PC-9 (cell line): ENCODE results near the gene BRCA1.

Source experiments
- EZH2 ChIP-seq: fragments of 200-600 bp; sonication (generic); IDR thresholded peaks from 2 replicates; pipeline ENCODE4 v1.8.0; 2017; ENCODE audit warnings: antibody characterized with exemption, low read depth
- TF ChIP-seq, protein P1 (sequence below): fragments of 200-600 bp; sonication (generic); conservative IDR thresholded peaks from 2 replicates; pipeline ENCODE4 v1.6.1; 2017; ENCODE audit warnings: mixed run types, antibody characterized with exemption, mild to moderate bottlenecking, moderate library complexity

GRCh38 chr17:43051969-43052368 lies 73.2 kb downstream of the BRCA1 start:
- TF ChIP-seq, protein P1, sequence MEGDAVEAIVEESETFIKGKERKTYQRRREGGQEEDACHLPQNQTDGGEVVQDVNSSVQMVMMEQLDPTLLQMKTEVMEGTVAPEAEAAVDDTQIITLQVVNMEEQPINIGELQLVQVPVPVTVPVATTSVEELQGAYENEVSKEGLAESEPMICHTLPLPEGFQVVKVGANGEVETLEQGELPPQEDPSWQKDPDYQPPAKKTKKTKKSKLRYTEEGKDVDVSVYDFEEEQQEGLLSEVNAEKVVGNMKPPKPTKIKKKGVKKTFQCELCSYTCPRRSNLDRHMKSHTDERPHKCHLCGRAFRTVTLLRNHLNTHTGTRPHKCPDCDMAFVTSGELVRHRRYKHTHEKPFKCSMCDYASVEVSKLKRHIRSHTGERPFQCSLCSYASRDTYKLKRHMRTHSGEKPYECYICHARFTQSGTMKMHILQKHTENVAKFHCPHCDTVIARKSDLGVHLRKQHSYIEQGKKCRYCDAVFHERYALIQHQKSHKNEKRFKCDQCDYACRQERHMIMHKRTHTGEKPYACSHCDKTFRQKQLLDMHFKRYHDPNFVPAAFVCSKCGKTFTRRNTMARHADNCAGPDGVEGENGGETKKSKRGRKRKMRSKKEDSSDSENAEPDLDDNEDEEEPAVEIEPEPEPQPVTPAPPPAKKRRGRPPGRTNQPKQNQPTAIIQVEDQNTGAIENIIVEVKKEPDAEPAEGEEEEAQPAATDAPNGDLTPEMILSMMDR, result no peak
- no peak for TF ChIP-seq EZH2
